SK-N-SH (cell line): Measurements from ENCODE around the gene PTPA. TPM values are rescaled to one million over a fixed set of nuclear protein-coding genes. Genes with fewer than 3 reads are reported as not detected.

Experiments used
- CTCF ChIA-PET: fragments of 300-600, 350-600 bp; formaldehyde crosslinking; extraction: SDS; loops from one replicate; lab custom pipeline; 2021; lab: Yijun Ruan, JAX
- POLR2A ChIA-PET: fragments of 350-600 bp; sonication (Branson Sonifier 250); formaldehyde crosslinking; extraction: SDS; loops from one replicate; lab custom pipeline; 2020; ENCODE audit warnings: antibody characterized with exemption, inconsistent platforms; lab: Yijun Ruan, JAX
- DNase-seq: peaks from one replicate; pipeline ENCODE4 v3.0.0; 2012
- H2AFZ ChIP-seq: fragments of 200-600 bp; sonication (generic); 2 replicates; pipeline ENCODE4 v1.8.1; 2016; ENCODE audit warnings: antibody characterized with exemption, mild to moderate bottlenecking, low read depth
- H3F3A ChIP-seq: fragments of 200-600 bp; sonication (generic); replicated peaks from 2 replicates; pipeline ENCODE3; 2016; ENCODE audit warnings: antibody characterized with exemption, mild to moderate bottlenecking; ENCODE audit not compliant: insufficient read depth
- H3K27ac ChIP-seq, 2 experiments: fragments of 200-500 bp in 1 of 2; fragments of 200-600 bp in 1 of 2; sonication (Bioruptor generic) in 1 of 2; sonication (generic), shearing (Covaris generic) in 1 of 2; 2 replicates each; pipeline versions ENCODE4 v1.5.1 to v1.6.1; 2014 to 2016; ENCODE audit warnings: low read depth in 2 of 2, inconsistent platforms in 1 of 2, low read length in 1 of 2, mild to moderate bottlenecking in 1 of 2, mixed read lengths in 1 of 2
- H3K27me3 ChIP-seq: fragments of 200-600 bp; sonication (generic), shearing (Covaris generic); 2 replicates; pipeline ENCODE4 v1.6.1; 2016; ENCODE audit warnings: mixed run types; ENCODE audit not compliant: insufficient read depth
- H3K36me3 ChIP-seq, 2 experiments: fragments of 200-500 bp in 1 of 2; fragments of 200-600 bp in 1 of 2; sonication (Bioruptor generic) in 1 of 2; sonication (generic) in 1 of 2; replicated peaks in 1 of 2; 2 replicates each; pipeline versions ENCODE3 to v1.5.1; 2014 to 2016; ENCODE audit warnings: low read length in 1 of 2, mild to moderate bottlenecking in 1 of 2; ENCODE audit not compliant: insufficient read depth in 2 of 2, control insufficient read depth in 1 of 2
- H3K4me1 ChIP-seq, 2 experiments: fragments of 200-500 bp in 1 of 2; fragments of 200-600 bp in 1 of 2; sonication (Bioruptor generic) in 1 of 2; sonication (generic), shearing (Covaris generic) in 1 of 2; 2 replicates each; pipeline versions ENCODE4 v1.5.1 to v1.6.1; 2014 to 2016; ENCODE audit warnings: low read depth in 1 of 2, low read length in 1 of 2, mixed run types in 1 of 2; ENCODE audit not compliant: insufficient read depth in 2 of 2, control insufficient read depth in 1 of 2
- H3K4me2 ChIP-seq: fragments of 200-600 bp; sonication (generic), shearing (Covaris generic); 2 replicates; pipeline ENCODE4 v1.6.1; 2017; ENCODE audit warnings: mixed run types
- H3K4me3 ChIP-seq, 2 experiments: fragments of 200-500 bp in 1 of 2; fragments of 200-600 bp in 1 of 2; sonication (Bioruptor generic) in 1 of 2; sonication (generic), shearing (Covaris generic) in 1 of 2; 2 replicates each; pipeline versions ENCODE4 v1.5.1 to v1.8.1; 2014 to 2016; ENCODE audit warnings: low read depth in 2 of 2, inconsistent platforms in 1 of 2, low read length in 1 of 2, mild to moderate bottlenecking in 1 of 2, mixed read lengths in 1 of 2, moderate library complexity in 1 of 2
- H3K79me2 ChIP-seq: fragments of 200-600 bp; sonication (generic); 2 replicates; pipeline ENCODE4 v1.8.1; 2017; ENCODE audit warnings: mild to moderate bottlenecking; ENCODE audit not compliant: insufficient read depth
- H3K9ac ChIP-seq: fragments of 200-600 bp; sonication (generic); 2 replicates; pipeline ENCODE4 v1.6.1; 2017; ENCODE audit warnings: mixed run types
- H3K9me2 ChIP-seq: fragments of 200-600 bp; sonication (generic); 2 replicates; pipeline ENCODE4 v1.6.1; 2017; ENCODE audit warnings: mixed run types
- H3K9me3 ChIP-seq: fragments of 200-600 bp; sonication (generic); 2 replicates; pipeline ENCODE4 v1.6.1; 2017; ENCODE audit warnings: mixed run types, mild to moderate bottlenecking, moderate library complexity
- H4K20me1 ChIP-seq: fragments of 200-600 bp; sonication (generic); 2 replicates; pipeline ENCODE4 v1.6.1; 2017; ENCODE audit warnings: mild to moderate bottlenecking, mixed run types; ENCODE audit not compliant: insufficient read depth
- CTCF ChIP-seq: fragments of 200-600 bp; sonication (generic); IDR thresholded peaks from 2 replicates; pipeline ENCODE4 v1.6.1; 2017; ENCODE audit warnings: antibody characterized with exemption, mild to moderate bottlenecking, moderate library complexity
- EP300 ChIP-seq, 2 experiments: IDR thresholded peaks; 2 replicates each; pipeline versions ENCODE4 v1.4.0 to v1.6.1; 2012; ENCODE audit warnings: borderline replicate concordance in 1 of 2, low read depth in 1 of 2, low read length in 1 of 2
- FOXM1 ChIP-seq: IDR thresholded peaks from 2 replicates; pipeline ENCODE4 v1.4.0; 2012; ENCODE audit warnings: low read depth, mild to moderate bottlenecking
- GABPA ChIP-seq: IDR thresholded peaks from 2 replicates; pipeline ENCODE4 v1.4.0; 2012; ENCODE audit warnings: low read depth, mild to moderate bottlenecking
- IRF3 ChIP-seq: fragments of 150-350 bp; IDR thresholded peaks from 2 replicates; pipeline ENCODE4 v1.6.1; 2016; ENCODE audit warnings: mild to moderate bottlenecking, low read depth, low read length
- MEF2A ChIP-seq: IDR thresholded peaks from 2 replicates; pipeline ENCODE4 v1.4.0; 2012; ENCODE audit warnings: low read depth, borderline replicate concordance
- NFIC ChIP-seq: IDR thresholded peaks from 2 replicates; pipeline ENCODE4 v1.4.0; 2012; ENCODE audit warnings: borderline replicate concordance
- PBX3 ChIP-seq: IDR thresholded peaks from 2 replicates; pipeline ENCODE4; 2012
- POLR2AphosphoS5 ChIP-seq: IDR thresholded peaks from 2 replicates; pipeline ENCODE4 v1.6.1; 2012; ENCODE audit warnings: low read depth, low read length
- RCOR1 ChIP-seq: fragments of 150-350 bp; IDR thresholded peaks from 2 replicates; pipeline ENCODE4 v1.6.1; 2017; ENCODE audit warnings: antibody characterized with exemption, low read length
- RXRA ChIP-seq: IDR thresholded peaks from 2 replicates; pipeline ENCODE4 v1.4.0; 2012; ENCODE audit warnings: low read depth, mild to moderate bottlenecking, borderline replicate concordance
- SMC3 ChIP-seq: IDR thresholded peaks from 2 replicates; pipeline ENCODE4 v1.6.1; 2012; ENCODE audit warnings: low read depth, low read length, improper control_type of control experiment
- TAF1 ChIP-seq: IDR thresholded peaks from 2 replicates; pipeline ENCODE4 v1.6.1; 2012; ENCODE audit warnings: low read depth, mild to moderate bottlenecking, low read length, moderate library complexity, borderline replicate concordance
- WGBS: methylation state at CpG from one replicate; pipeline ENCODE4 v1.1.6; 2017; ENCODE audit warnings: low lambda C conversion rate; 5-methylcytosine and 5-hydroxymethylcytosine counted together
- polyA plus RNA-seq, 3 experiments: library from polyadenylated mRNA; depleted of rRNA; stranded (reverse); fragments of >200 nt; gene quantifications; 2 replicates each; pipeline ENCODE4 v1.2.3, GENCODE V29; 2012

PTPA gene
- polyA plus RNA-seq, 1 of the 3 experiments (the other 2 are of a cell fraction) = 130 TPM

- H3K27me3 ChIP-seq = no peaks in the 10 kb centered on the region
- H3K4me3 ChIP-seq = no peak overlapping the region
- H3K4me1 ChIP-seq = peaks cover 11 to 18% of the 10 kb centered on the region in 2 experiments; a peak in 2 of 4 replicates
- no peak for DNase-seq
- H3K9ac ChIP-seq = no peak overlapping the region
- H3K9me3 ChIP-seq = no peaks in the 10 kb centered on the region
- H3K27ac ChIP-seq = no peak overlapping the region
- TF ChIP-seq RXRA (no peak), POLR2AphosphoS5 (no peak), PBX3 (no peak), GABPA (no peak), MEF2A (no peak), CTCF (no peak), RCOR1 (no peak), SMC3 (no peak), TAF1 (no peak), IRF3 (no peak)
- WGBS = 95% methylated on average over 17 of the region's 17 CpGs
- CTCF ChIA-PET = interaction anchor here (1.1 to 8.4 kb wide), 4 partner anchors 9 to 677 kb away, joined by 4 to 52 read pairs (median 4); no protein-coding TSS in a partner anchor
- peaks cover 10% of the 10 kb centered on the region for H3F3A ChIP-seq
- no peak overlapping the region; the same call in 1 of the 2 replicates for H3K4me2 ChIP-seq
- POLR2A ChIA-PET = no interaction called here
- no peaks in the 10 kb centered on the region for H3K9me2 ChIP-seq
- peaks cover 90% of the 10 kb centered on the region for H3K79me2 ChIP-seq
- no peak overlapping the region for H2AFZ ChIP-seq
- no peaks in the 10 kb centered on the region for H4K20me1 ChIP-seq
- H3K36me3 ChIP-seq = no peaks in the 10 kb centered on the region
Observed at GRCh38 chr9:129113645-129114304, 2.6 kb downstream of the PTPA start.

GRCh38 chr9:129118799-129119198 is 7.6 kb downstream of the PTPA start:
- Histone ChIP-seq H3K79me2 (peaks cover 72% of the 10 kb centered on the region), H3K9me2 (no peaks in the 10 kb centered on the region), H3K9ac (no peak overlapping the region), H3K27me3 (no peaks in the 10 kb centered on the region), H3K4me3 (no peak overlapping the region), H3K4me2 (no peak overlapping the region), H2AFZ (no peak overlapping the region), H3F3A (peaks cover 7% of the 10 kb centered on the region), H3K9me3 (no peaks in the 10 kb centered on the region), H3K27ac (no peak overlapping the region), H4K20me1 (no peaks in the 10 kb centered on the region), H3K36me3 (peaks cover 0 to 7% of the 10 kb centered on the region in 2 experiments), H3K4me1 (peaks cover 2 to 12% of the 10 kb centered on the region in 2 experiments; a peak in 3 of 4 replicates)
- no peak for DNase-seq
- TF ChIP-seq EP300 (IDR thresholded peaks at IDR 0.05; ENCODE audit: borderline replicate concordance in 1 of 2, low read depth in 1 of 2, low read length in 1 of 2) (no peak), NFIC (0 out of 2 replicates have a peak, but pooled peaks have one; percentile 6), FOXM1 (no peak), POLR2AphosphoS5 (no peak)
- CTCF ChIA-PET = interaction anchor here (1.4 to 3.0 kb wide), 2 partner anchors 12 to 13 kb away, joined by 3 to 16 read pairs; no protein-coding TSS in a partner anchor
- POLR2A ChIA-PET = interaction anchor here (0.6 kb wide), 1 partner anchor 8 kb away, joined by 3 read pairs; no protein-coding TSS in a partner anchor
- WGBS = 86% methylated on average over 4 of the region's 4 CpGs
